ENCODE measurements around the gene LIN37.

Gene LIN37

GRCh38 chr19:35719402-35720162 is 28.8 kb upstream of the LIN37 start:
- Histone ChIP-seq H4K8ac (ENCODE audit: low read depth, low read length) (no peak overlapping the region), H3K79me1 (ENCODE audit: low read depth, low read length) (peaks cover 22% of the 10 kb centered on the region), H4K91ac (ENCODE audit: low read depth, low read length, poor library complexity) (no peak overlapping the region), H3K4ac (ENCODE audit: low read length) (no peak overlapping the region), H2AK5ac (ENCODE audit: low read depth, low read length) (no peak overlapping the region), H3K4me2 (ENCODE audit: insufficient read depth, low read length, poor library complexity, severe bottlenecking) (no peak overlapping the region), H3K27ac (replicated peaks; ENCODE audit: low read length) (no peak overlapping the region), H2BK15ac (ENCODE audit: low read length) (no peak overlapping the region), H3K14ac (ENCODE audit: low read length) (no peak overlapping the region), H3K36me3 (replicated peaks in 1 of 2; ENCODE audit: control insufficient read depth in 2 of 2, insufficient read depth in 2 of 2, low read length in 2 of 2) (peaks cover 35 to 50% of the 10 kb centered on the region in 2 donors), H3K4me3 (ENCODE audit: low read length in 2 of 2) (peak overlapping the region in 1 of 2 donors; percentile 99), H3K9ac (ENCODE audit: low read depth, low read length, poor library complexity) (no peak overlapping the region), H3K4me1 (ENCODE audit: control insufficient read depth in 2 of 2, insufficient read depth in 1 of 2, low read depth in 1 of 2, low read length in 2 of 2) (peaks cover 15 to 21% of the 10 kb centered on the region in 2 donors), H2BK5ac (ENCODE audit: low read length) (no peak overlapping the region), H3K9me3 (replicated peaks in 1 of 2; ENCODE audit: control insufficient read depth in 2 of 2, insufficient read depth in 1 of 2, low read depth in 1 of 2, low read length in 2 of 2) (no peaks in the 10 kb centered on the region), H3K23ac (ENCODE audit: low read depth, low read length, poor library complexity) (no peak overlapping the region), H2BK12ac (ENCODE audit: low read length) (no peak overlapping the region), H3K18ac (ENCODE audit: low read length) (no peak overlapping the region), H2BK120ac (ENCODE audit: low read depth, low read length) (no peak overlapping the region), H2AFZ (ENCODE audit: low read length) (no peak overlapping the region), H3K27me3 (ENCODE audit: control insufficient read depth in 3 of 3, insufficient read depth in 3 of 3, low read depth in 1 of 3, low read length in 3 of 3) (peaks cover 0 to 5% (median 0%) of the 10 kb centered on the region in 3 experiments)
- WGBS, 2 donors (ENCODE audit: extremely low coverage in 2 of 2, insufficient read length in 2 of 2, insufficient replicate concordance in 1 of 2) = no CpG with 5 or more reads among the region's 32 CpGs
- no peak for DNase-seq (ENCODE audit: low spot score)

GRCh38 chr19:35720163-35720524 is 28.2 kb upstream of the LIN37 start:
- no peak overlapping the region for H3K4me3 ChIP-seq (ENCODE audit: low read length in 2 of 2)
- no peak overlapping the region for H2AFZ ChIP-seq (ENCODE audit: low read length)
- no CpG with 5 or more reads among the region's 9 CpGs for WGBS, 2 donors (ENCODE audit: extremely low coverage in 2 of 2, insufficient read length in 2 of 2, insufficient replicate concordance in 1 of 2)
- H3K18ac ChIP-seq (ENCODE audit: low read length) = no peak overlapping the region
- no peak overlapping the region for H2BK5ac ChIP-seq (ENCODE audit: low read length)
- H3K23ac ChIP-seq (ENCODE audit: low read depth, low read length, poor library complexity) = no peak overlapping the region
- H3K4me2 ChIP-seq (ENCODE audit: insufficient read depth, low read length, poor library complexity, severe bottlenecking) = no peak overlapping the region
- H3K79me1 ChIP-seq (ENCODE audit: low read depth, low read length) = peaks cover 22% of the 10 kb centered on the region
- no peak overlapping the region for H4K8ac ChIP-seq (ENCODE audit: low read depth, low read length)
- no peak overlapping the region for H3K9ac ChIP-seq (ENCODE audit: low read depth, low read length, poor library complexity)
- no peak overlapping the region for H2BK15ac ChIP-seq (ENCODE audit: low read length)
- no peak overlapping the region for H2BK120ac ChIP-seq (ENCODE audit: low read depth, low read length)
- peaks cover 41 to 55% of the 10 kb centered on the region in 2 donors for H3K36me3 ChIP-seq (replicated peaks in 1 of 2; ENCODE audit: control insufficient read depth in 2 of 2, insufficient read depth in 2 of 2, low read length in 2 of 2)
- H3K27me3 ChIP-seq (ENCODE audit: control insufficient read depth in 3 of 3, insufficient read depth in 3 of 3, low read depth in 1 of 3, low read length in 3 of 3) = peaks cover 0 to 4% (median 0%) of the 10 kb centered on the region in 3 experiments
- H2BK12ac ChIP-seq (ENCODE audit: low read length) = no peak overlapping the region
- H2AK5ac ChIP-seq (ENCODE audit: low read depth, low read length) = no peak overlapping the region
- H3K9me3 ChIP-seq (replicated peaks in 1 of 2; ENCODE audit: control insufficient read depth in 2 of 2, insufficient read depth in 1 of 2, low read depth in 1 of 2, low read length in 2 of 2) = no peaks in the 10 kb centered on the region
- peaks cover 15 to 21% of the 10 kb centered on the region in 2 donors for H3K4me1 ChIP-seq (ENCODE audit: control insufficient read depth in 2 of 2, insufficient read depth in 1 of 2, low read depth in 1 of 2, low read length in 2 of 2)
- DNase-seq (ENCODE audit: low spot score) = no peak
- no peak overlapping the region for H3K14ac ChIP-seq (ENCODE audit: low read length)
- H3K4ac ChIP-seq (ENCODE audit: low read length) = no peak overlapping the region
- H3K27ac ChIP-seq (replicated peaks; ENCODE audit: low read length) = no peak overlapping the region
- H4K91ac ChIP-seq (ENCODE audit: low read depth, low read length, poor library complexity) = no peak overlapping the region

DNA sequence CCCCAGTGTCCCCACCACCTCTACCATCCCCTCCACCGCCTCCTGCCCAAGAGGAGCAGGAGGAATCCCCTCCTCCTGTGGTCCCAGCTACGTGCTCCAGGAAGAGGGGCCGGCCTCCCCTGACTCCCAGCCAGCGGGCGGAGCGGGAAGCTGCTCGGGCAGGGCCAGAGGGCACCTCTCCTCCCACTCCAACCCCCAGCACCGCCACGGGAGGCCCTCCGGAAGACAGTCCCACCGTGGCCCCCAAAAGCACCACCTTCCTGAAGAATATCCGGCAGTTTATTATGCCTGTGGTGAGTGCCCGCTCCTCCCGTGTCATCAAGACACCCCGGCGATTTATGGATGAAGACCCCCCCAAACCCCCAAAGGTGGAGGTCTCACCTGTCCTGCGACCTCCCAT is 27.7 kb upstream of the LIN37 start:
- Histone ChIP-seq H2BK5ac (ENCODE audit: low read length) (no peak overlapping the region), H3K18ac (ENCODE audit: low read length) (no peak overlapping the region), H3K9me3 (replicated peaks in 1 of 2; ENCODE audit: control insufficient read depth in 2 of 2, insufficient read depth in 1 of 2, low read depth in 1 of 2, low read length in 2 of 2) (no peaks in the 10 kb centered on the region), H3K27me3 (ENCODE audit: control insufficient read depth in 3 of 3, insufficient read depth in 3 of 3, low read depth in 1 of 3, low read length in 3 of 3) (no peaks in the 10 kb centered on the region), H2BK15ac (ENCODE audit: low read length) (no peak overlapping the region), H3K9ac (ENCODE audit: low read depth, low read length, poor library complexity) (no peak overlapping the region), H2AK5ac (ENCODE audit: low read depth, low read length) (no peak overlapping the region), H3K4ac (ENCODE audit: low read length) (no peak overlapping the region), H2BK120ac (ENCODE audit: low read depth, low read length) (no peak overlapping the region), H3K4me2 (ENCODE audit: insufficient read depth, low read length, poor library complexity, severe bottlenecking) (no peak overlapping the region), H3K14ac (ENCODE audit: low read length) (no peak overlapping the region), H4K91ac (ENCODE audit: low read depth, low read length, poor library complexity) (no peak overlapping the region), H3K4me1 (ENCODE audit: control insufficient read depth in 2 of 2, insufficient read depth in 1 of 2, low read depth in 1 of 2, low read length in 2 of 2) (peaks cover 11 to 16% of the 10 kb centered on the region in 2 donors), H3K36me3 (replicated peaks in 1 of 2; ENCODE audit: control insufficient read depth in 2 of 2, insufficient read depth in 2 of 2, low read length in 2 of 2) (peaks cover 46 to 60% of the 10 kb centered on the region in 2 donors), H3K23ac (ENCODE audit: low read depth, low read length, poor library complexity) (no peak overlapping the region), H3K4me3 (ENCODE audit: low read length in 2 of 2) (no peak overlapping the region), H3K27ac (replicated peaks; ENCODE audit: low read length) (no peak overlapping the region), H3K79me1 (ENCODE audit: low read depth, low read length) (peaks cover 18% of the 10 kb centered on the region), H2AFZ (ENCODE audit: low read length) (no peak overlapping the region), H4K8ac (ENCODE audit: low read depth, low read length) (no peak overlapping the region), H2BK12ac (ENCODE audit: low read length) (no peak overlapping the region)
- no peak for DNase-seq (ENCODE audit: low spot score)
- WGBS, 2 donors (ENCODE audit: extremely low coverage in 2 of 2, insufficient read length in 2 of 2, insufficient replicate concordance in 1 of 2) = no CpG with 5 or more reads among the region's 17 CpGs

DNA sequence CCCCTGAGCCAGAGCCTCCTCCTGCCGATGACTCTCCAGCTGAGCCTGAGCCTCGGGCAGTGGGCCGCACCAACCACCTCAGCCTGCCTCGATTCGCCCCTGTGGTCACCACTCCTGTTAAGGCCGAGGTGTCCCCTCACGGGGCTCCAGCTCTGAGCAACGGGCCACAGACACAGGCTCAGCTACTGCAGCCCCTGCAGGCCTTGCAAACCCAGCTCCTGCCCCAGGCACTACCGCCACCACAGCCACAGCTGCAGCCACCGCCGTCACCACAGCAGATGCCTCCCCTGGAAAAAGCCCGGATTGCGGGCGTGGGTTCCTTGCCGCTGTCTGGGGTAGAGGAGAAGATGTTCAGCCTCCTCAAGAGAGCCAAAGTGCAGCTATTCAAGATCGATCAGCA is 27.0 kb upstream of the LIN37 start:
- Histone ChIP-seq H3K4me1 (ENCODE audit: control insufficient read depth in 2 of 2, insufficient read depth in 1 of 2, low read depth in 1 of 2, low read length in 2 of 2) (peaks cover 6 to 9% of the 10 kb centered on the region in 2 donors), H3K23ac (ENCODE audit: low read depth, low read length, poor library complexity) (no peak overlapping the region), H2BK15ac (ENCODE audit: low read length) (no peak overlapping the region), H2BK12ac (ENCODE audit: low read length) (peak overlapping the region; percentile 10), H3K79me1 (ENCODE audit: low read depth, low read length) (peaks cover 17% of the 10 kb centered on the region), H4K8ac (ENCODE audit: low read depth, low read length) (no peak overlapping the region), H3K36me3 (replicated peaks in 1 of 2; ENCODE audit: control insufficient read depth in 2 of 2, insufficient read depth in 2 of 2, low read length in 2 of 2) (peaks cover 53 to 68% of the 10 kb centered on the region in 2 donors), H2AK5ac (ENCODE audit: low read depth, low read length) (no peak overlapping the region), H3K18ac (ENCODE audit: low read length) (no peak overlapping the region), H3K4me2 (ENCODE audit: insufficient read depth, low read length, poor library complexity, severe bottlenecking) (no peak overlapping the region), H2BK120ac (ENCODE audit: low read depth, low read length) (no peak overlapping the region), H3K4ac (ENCODE audit: low read length) (peak overlapping the region; percentile 37), H4K91ac (ENCODE audit: low read depth, low read length, poor library complexity) (no peak overlapping the region), H3K14ac (ENCODE audit: low read length) (peak overlapping the region; percentile 8), H3K27ac (replicated peaks; ENCODE audit: low read length) (no peak overlapping the region), H3K4me3 (ENCODE audit: low read length in 2 of 2) (no peak overlapping the region), H2AFZ (ENCODE audit: low read length) (no peak overlapping the region), H3K9me3 (replicated peaks in 1 of 2; ENCODE audit: control insufficient read depth in 2 of 2, insufficient read depth in 1 of 2, low read depth in 1 of 2, low read length in 2 of 2) (no peaks in the 10 kb centered on the region), H3K9ac (ENCODE audit: low read depth, low read length, poor library complexity) (peak overlapping the region; percentile 21), H3K27me3 (ENCODE audit: control insufficient read depth in 3 of 3, insufficient read depth in 3 of 3, low read depth in 1 of 3, low read length in 3 of 3) (no peaks in the 10 kb centered on the region), H2BK5ac (ENCODE audit: low read length) (peak overlapping the region; percentile 75)
- no peak for DNase-seq (ENCODE audit: low spot score)
- no CpG with 5 or more reads among the region's 16 CpGs for WGBS, 2 donors (ENCODE audit: extremely low coverage in 2 of 2, insufficient read length in 2 of 2, insufficient replicate concordance in 1 of 2)
